GM19328 (cell line): ENCODE data around the gene LRFN3.
"Not testable (repeated sequence)": the region's sequence is repeated elsewhere in the genome, so short reads cannot be mapped to it uniquely, and the experiment has no call there.

ENCODE experiments used
- ATAC-seq: cut with Tn5 transposase; IDR thresholded peaks from one replicate; pipeline ENCODE4 v1.9.1; 2021; ENCODE audit warnings: mild to moderate bottlenecking, moderate library complexity; ENCODE audit not compliant: unreplicated experiment

Gene LRFN3

GRCh38 chr19:35938282-35939224 is 2.4 kb downstream of the LRFN3 start:
- ATAC-seq: no peak

GRCh38 chr19:35939307-35940077 is 3.3 kb downstream of the LRFN3 start:
- no peak for ATAC-seq

GRCh38 chr19:35940078-35940775 is 4.1 kb downstream of the LRFN3 start:
- no peak for ATAC-seq

- no peak for ATAC-seq
Measured at GRCh38 chr19:35940839-35941238, 4.7 kb downstream of the LRFN3 start.

GRCh38 chr19:35942235-35942634 is 6.1 kb downstream of the LRFN3 start:
- ATAC-seq: no peak

- ATAC-seq: no peak
Measured at GRCh38 chr19:35943321-35944301, 7.4 kb downstream of the LRFN3 start.

- ATAC-seq: no peak
Measured at GRCh38 chr19:35944556-35944955, 8.4 kb downstream of the LRFN3 start.

GRCh38 chr19:35945121-35945790 is 9.1 kb downstream of the LRFN3 start:
- ATAC-seq: no peak

- ATAC-seq: no peak
Measured at GRCh38 chr19:35946203-35946602, 10.0 kb downstream of the LRFN3 start.

GRCh38 chr19:35949131-35949530 is 13.0 kb downstream of the LRFN3 start:
- no peak for ATAC-seq

- no peak for ATAC-seq
Measured at GRCh38 chr19:35955881-35956634, 19.9 kb downstream of the LRFN3 start.

GRCh38 chr19:35957411-35957810 is 21.2 kb downstream of the LRFN3 start:
- ATAC-seq: not testable (repeated sequence)

GRCh38 chr19:35958660-35959039 is 22.5 kb downstream of the LRFN3 start:
- ATAC-seq: no peak

GRCh38 chr19:35959040-35959967 is 23.1 kb downstream of the LRFN3 start:
- no peak for ATAC-seq

- ATAC-seq: no peak
Measured at GRCh38 chr19:35959968-35960320, 23.8 kb downstream of the LRFN3 start.

GRCh38 chr19:35960432-35960972 is 24.3 kb downstream of the LRFN3 start:
- ATAC-seq: no peak

- no peak for ATAC-seq
Measured at GRCh38 chr19:35963514-35963913, 27.3 kb downstream of the LRFN3 start.

- ATAC-seq: no peak
Measured at GRCh38 chr19:35966771-35967170, 30.6 kb downstream of the LRFN3 start.
